ENCODE measurements around the gene ADGRG3.

- TF ChIP-seq POLR2AphosphoS5 (IDR thresholded peaks at IDR 0.05; ENCODE audit: low read depth, low read length) (no peak), POLR2A (IDR thresholded peaks at IDR 0.05; ENCODE audit: low read depth, low read length) (no peak)
Measured at GRCh38 chr16:57626420-57627170, 41.5 kb upstream of the ADGRG3 start.

Data from GM12891 (cell line).